Subcutaneous adipose tissue (tissue), 4 donors: ENCODE results near the gene ZNF134. TPM values are rescaled to one million over a fixed set of nuclear protein-coding genes. Genes with fewer than 3 reads are reported as not detected.

Experiments
- CTCF ChIP-seq: fragments of 450-650 bp; IDR thresholded peaks from one replicate; pipeline ENCODE4 v1.5.1; 2016; ENCODE audit warnings: low read depth, mild to moderate bottlenecking, control low read depth, antibody characterized with exemption, moderate library complexity
- total RNA-seq, 4 donors: library from RNA; depleted of rRNA; stranded (reverse); fragments of >200 nt; gene quantifications; one replicate each; pipeline ENCODE4 v1.1.0, GENCODE V29; 2016

Gene ZNF134
- total RNA-seq, 4 donors from 2014 or later, result 10.6 to 20.3 (median 13.1) TPM

GRCh38 chr19:57642396-57643046 is 28.5 kb downstream of the ZNF134 start:
- TF ChIP-seq CTCF, result no peak

- no peak for TF ChIP-seq CTCF
Observed at GRCh38 chr19:57643734-57644133, 29.7 kb downstream of the ZNF134 start.

DNA sequence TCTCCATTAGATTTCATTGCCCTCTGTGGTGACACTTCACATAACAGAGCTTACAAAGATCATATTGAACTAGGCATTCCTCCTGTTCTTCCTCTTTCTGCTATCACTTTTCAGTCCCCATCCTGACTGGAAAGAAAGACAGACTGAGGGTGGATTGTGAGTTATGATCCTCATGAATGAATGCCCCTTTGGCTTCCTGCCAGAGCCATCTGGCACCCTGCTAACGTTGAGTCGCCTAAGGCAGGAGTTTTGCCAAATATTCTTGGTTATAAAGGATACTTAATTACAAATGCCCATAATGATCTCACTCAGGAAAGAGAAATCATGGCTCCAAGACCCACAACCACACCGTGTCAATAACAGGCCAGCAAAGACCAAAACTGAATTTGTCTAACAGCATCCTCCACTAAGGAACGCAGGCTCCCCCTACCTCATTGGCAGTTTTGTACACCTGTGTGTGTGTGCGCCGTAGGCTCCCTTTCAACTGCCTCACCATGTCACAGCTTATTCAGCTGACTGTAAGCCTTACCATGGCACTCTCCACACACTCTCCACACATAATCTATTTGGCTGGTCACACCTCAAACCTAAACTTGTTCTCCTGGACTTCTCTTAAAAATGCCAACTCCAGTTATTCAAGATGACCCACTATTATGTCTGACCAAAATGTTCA is 34.4 kb downstream of the ZNF134 start:
- TF ChIP-seq CTCF, result no peak

- TF ChIP-seq CTCF, result no peak
Observed at GRCh38 chr19:57651654-57651996, 37.6 kb downstream of the ZNF134 start.

DNA sequence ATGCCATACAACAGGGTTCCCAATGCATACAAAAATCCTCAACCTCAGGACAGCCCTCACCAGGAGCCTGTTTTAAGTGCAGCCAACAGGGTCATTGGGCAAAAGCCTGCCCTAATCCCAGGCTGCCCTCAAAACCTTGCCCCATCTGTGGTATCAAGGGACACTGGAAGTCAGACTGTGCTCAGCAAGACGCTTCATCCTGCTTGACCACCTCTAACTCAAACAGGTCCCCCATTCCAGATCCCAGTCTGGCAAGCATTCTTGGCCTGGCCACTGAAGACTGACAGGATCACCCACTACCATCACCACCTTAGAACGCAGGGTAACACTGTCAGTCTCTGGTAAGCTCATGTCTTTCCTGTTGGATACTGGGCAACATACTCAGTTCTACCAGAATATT is 39.6 kb downstream of the ZNF134 start:
- no peak for TF ChIP-seq CTCF

DNA sequence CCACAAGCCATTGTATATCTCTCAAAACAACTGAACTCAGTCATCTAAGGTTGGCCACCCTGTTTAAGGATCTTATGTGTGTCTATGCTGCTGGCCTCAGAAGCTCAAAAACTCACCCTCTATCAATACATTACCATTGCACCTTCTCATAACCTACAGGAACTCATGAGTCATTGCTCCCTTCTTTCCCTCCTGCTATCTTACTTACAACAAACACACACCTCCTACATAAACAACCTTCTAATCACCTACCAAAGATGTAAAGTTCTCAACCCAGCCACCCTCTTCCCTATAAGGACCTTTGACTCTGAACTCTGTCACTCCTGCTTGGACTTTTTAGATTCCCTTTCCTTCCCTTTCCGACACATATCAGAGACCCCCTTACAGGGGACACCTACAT is 41.4 kb downstream of the ZNF134 start:
- TF ChIP-seq CTCF, result no peak

DNA sequence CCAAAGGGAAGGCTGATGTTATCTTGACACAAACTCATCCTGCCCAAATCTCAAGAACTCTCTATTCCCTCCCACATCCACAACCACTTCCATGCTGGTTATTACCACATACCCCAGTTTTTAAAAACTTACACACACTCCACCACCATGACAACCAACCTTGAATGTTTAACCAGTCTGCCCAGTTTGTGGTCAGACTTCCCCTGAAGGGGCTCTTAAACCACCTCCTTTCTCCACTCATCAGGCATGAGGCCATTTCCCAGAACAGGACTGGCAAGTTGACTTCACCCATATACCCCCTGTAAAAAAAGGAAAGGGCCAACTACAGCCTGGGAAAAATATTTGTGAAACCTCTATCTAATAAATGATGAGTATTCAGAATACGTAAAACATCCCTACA is 42.3 kb downstream of the ZNF134 start:
- no peak for TF ChIP-seq CTCF
